Suprapubic skin (tissue), 4 donors: ENCODE data around the gene DDX51. TPM values are rescaled to one million over a fixed set of nuclear protein-coding genes. Genes with fewer than 3 reads are reported as not detected.

ENCODE experiments used
- DNase-seq, 2 donors: peaks; one replicate each; pipeline ENCODE4 v3.0.0-alpha.2; 2019; ENCODE audit warnings: low spot score in 2 of 2
- H3K27ac ChIP-seq: fragments of 200-600 bp; sonication (generic); one replicate; pipeline ENCODE4 v1.5.1; 2019
- H3K27me3 ChIP-seq: fragments of 200-600 bp; sonication (generic); one replicate; pipeline ENCODE4 v1.5.1; 2019
- H3K36me3 ChIP-seq: fragments of 200-600 bp; sonication (generic); one replicate; pipeline ENCODE4 v1.5.1; 2019
- H3K4me1 ChIP-seq: fragments of 200-600 bp; sonication (generic); one replicate; pipeline ENCODE4 v1.5.1; 2019
- H3K4me3 ChIP-seq: fragments of 200-600 bp; sonication (generic); one replicate; pipeline ENCODE4 v1.5.1; 2019; ENCODE audit warnings: mild to moderate bottlenecking
- H3K9me3 ChIP-seq: fragments of 200-600 bp; sonication (generic); one replicate; pipeline ENCODE4 v1.5.1; 2019
- EP300 ChIP-seq: sonication (generic); formaldehyde crosslinking; IDR thresholded peaks from one replicate; pipeline ENCODE4 v1.6.1; 2017; ENCODE audit warnings: antibody characterized with exemption
- POLR2A ChIP-seq, 2 donors: fragments of 450-650 bp; IDR thresholded peaks; one replicate each; pipeline ENCODE4 v1.6.1; 2017; ENCODE audit warnings: antibody characterized with exemption in 2 of 2, mild to moderate bottlenecking in 2 of 2, moderate library complexity in 2 of 2
- POLR2AphosphoS5 ChIP-seq, 3 donors: sonication (generic); formaldehyde crosslinking; IDR thresholded peaks; one replicate each; pipeline ENCODE4 v1.6.1; 2017; ENCODE audit warnings: antibody characterized with exemption in 3 of 3
- WGBS: methylation state at CpG from one replicate; pipeline ENCODE4 v1.1.5; 2018; 5-methylcytosine and 5-hydroxymethylcytosine counted together
- total RNA-seq, 4 donors: library from RNA; depleted of rRNA; stranded (reverse); fragments of >200 nt; gene quantifications; one replicate each; pipeline ENCODE4 v1.1.0, GENCODE V29; 2016
- TF ChIP-seq, protein P1 (sequence below), 2 donors: fragments of 200-600 bp in 1 of 2; fragments of 450-650 bp in 1 of 2; sonication (generic) in 1 of 2; IDR thresholded peaks; one replicate each; pipeline ENCODE4 v1.5.1; 2016 to 2019; ENCODE audit warnings: antibody characterized with exemption in 2 of 2, mild to moderate bottlenecking in 1 of 2, moderate library complexity in 1 of 2

The DDX51 gene
- total RNA-seq, 4 donors from 2014 or later: 21.1 to 39.6 (median 23.7) TPM

DNA sequence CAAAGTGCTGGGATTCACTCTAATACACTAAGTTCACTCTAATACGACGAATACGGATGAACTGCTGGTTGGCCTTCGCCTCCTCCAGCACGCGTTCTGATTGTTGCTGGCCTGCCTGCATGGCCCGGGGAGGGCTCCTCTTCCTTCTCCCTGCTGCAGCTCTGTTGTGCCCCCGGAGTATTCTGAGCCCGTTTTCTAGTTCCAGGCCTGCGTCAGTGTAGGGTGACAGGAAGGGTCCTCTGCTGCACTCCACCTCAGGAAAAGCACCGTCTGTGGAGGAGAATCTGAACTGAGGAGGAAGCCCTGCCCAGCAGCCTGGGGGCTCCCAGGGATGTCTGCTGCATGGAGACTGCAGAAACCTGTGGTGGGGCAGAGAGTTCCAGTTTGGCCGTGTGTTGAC, 44.4 kb downstream of the DDX51 start:
- WGBS: 95% methylated on average over 12 of the region's 12 CpGs
- no peak for TF ChIP-seq POLR2A (IDR thresholded peaks at IDR 0.05)
- Histone ChIP-seq H3K27me3 (no peaks in the 10 kb centered on the region), H3K36me3 (peaks cover 9% of the 10 kb centered on the region), H3K27ac (no peak overlapping the region), H3K4me3 (no peak overlapping the region), H3K4me1 (no peaks in the 10 kb centered on the region), H3K9me3 (no peaks in the 10 kb centered on the region)
- no peak for DNase-seq

DNA sequence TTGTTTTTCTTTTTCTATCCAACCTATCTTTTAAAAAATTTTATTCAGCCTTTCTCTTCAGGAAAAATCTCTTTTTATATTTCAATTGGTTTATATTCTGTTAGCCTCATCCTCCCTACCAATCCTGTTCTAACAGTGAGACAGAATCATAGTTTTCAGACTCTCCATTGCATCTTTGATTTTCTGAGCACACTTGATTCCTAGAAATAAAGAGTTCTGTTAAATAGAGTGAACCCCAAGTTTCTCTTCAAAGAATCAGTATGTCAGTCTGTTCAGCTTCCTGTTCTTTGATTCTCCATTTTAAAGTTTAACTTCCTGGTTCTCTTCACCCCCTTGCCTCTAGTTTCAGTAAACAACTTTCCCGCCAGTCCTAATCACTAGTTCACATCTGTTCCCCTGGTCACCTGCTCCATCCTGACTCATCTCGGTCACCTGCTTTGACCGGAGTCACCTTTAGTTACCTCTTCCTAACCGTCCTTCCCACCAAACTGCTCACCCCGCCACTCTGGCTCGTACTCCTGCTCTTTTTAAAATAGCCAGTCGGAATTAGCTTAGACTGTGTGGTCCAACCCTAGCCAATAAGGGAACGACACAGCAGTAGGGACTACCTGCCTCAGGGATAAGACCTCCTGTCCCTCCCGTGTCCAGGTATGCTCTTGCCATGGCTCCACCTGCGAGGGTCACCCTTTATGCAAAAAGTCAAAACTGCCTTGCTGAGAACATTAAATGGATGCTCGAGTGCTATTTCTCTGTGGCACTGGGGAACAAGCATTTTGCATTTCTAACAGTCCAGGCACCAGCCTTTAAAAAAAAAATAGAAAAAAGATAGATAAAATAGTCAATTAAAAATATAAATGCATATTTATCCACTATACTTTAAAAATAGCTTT, 48.4 kb downstream of the DDX51 start:
- Histone ChIP-seq H3K27me3 (no peaks in the 10 kb centered on the region), H3K36me3 (peaks cover 26% of the 10 kb centered on the region), H3K4me3 (no peak overlapping the region), H3K9me3 (no peaks in the 10 kb centered on the region), H3K27ac (no peak overlapping the region), H3K4me1 (no peaks in the 10 kb centered on the region)
- no peak for DNase-seq
- TF ChIP-seq, protein P1, sequence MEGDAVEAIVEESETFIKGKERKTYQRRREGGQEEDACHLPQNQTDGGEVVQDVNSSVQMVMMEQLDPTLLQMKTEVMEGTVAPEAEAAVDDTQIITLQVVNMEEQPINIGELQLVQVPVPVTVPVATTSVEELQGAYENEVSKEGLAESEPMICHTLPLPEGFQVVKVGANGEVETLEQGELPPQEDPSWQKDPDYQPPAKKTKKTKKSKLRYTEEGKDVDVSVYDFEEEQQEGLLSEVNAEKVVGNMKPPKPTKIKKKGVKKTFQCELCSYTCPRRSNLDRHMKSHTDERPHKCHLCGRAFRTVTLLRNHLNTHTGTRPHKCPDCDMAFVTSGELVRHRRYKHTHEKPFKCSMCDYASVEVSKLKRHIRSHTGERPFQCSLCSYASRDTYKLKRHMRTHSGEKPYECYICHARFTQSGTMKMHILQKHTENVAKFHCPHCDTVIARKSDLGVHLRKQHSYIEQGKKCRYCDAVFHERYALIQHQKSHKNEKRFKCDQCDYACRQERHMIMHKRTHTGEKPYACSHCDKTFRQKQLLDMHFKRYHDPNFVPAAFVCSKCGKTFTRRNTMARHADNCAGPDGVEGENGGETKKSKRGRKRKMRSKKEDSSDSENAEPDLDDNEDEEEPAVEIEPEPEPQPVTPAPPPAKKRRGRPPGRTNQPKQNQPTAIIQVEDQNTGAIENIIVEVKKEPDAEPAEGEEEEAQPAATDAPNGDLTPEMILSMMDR (IDR thresholded peaks at IDR 0.05): no peak
- TF ChIP-seq EP300 (no peak), POLR2AphosphoS5 (IDR thresholded peaks at IDR 0.05) (no peak), POLR2A (IDR thresholded peaks at IDR 0.05) (no peak)
- 94% methylated on average over 11 of the region's 11 CpGs for WGBS

DNA sequence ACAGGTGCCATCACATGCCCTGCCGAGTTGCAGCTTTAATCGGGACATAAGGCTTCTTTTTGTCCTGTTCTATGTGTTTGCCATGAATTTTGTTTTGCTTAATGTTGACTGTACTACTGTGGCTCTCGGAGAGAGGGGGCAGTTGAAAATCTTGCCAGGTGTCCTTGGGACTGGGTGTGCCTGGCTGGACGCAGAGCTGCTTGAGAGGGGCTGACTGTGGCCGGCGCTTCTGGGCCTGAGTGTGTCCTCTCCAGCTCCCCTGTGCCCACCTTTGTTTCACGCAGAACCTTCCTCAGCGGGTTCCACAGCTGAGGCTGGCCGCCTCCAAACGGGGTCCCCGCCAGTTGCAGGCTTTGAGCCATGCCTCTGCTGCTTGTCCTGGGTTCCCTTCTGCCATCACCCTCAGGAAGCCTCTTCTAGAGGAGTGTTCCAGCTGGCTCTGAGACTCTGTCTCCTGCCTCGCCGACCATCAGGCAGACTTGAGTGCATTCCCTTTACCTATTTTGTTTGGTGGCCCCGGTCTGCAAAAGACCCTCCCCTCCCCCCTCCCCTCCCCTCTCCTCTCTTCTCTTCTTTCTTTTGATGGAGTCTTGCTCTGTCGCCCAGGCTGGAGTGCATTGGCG, 49.7 kb downstream of the DDX51 start:
- no peaks in the 10 kb centered on the region for H3K4me1 ChIP-seq
- H3K27me3 ChIP-seq: no peaks in the 10 kb centered on the region
- peaks cover 18% of the 10 kb centered on the region for H3K36me3 ChIP-seq
- peak in 1 of 2 donors; percentile 55 for DNase-seq
- TF ChIP-seq EP300: no peak
- no peak for TF ChIP-seq POLR2A (IDR thresholded peaks at IDR 0.05)
- TF ChIP-seq POLR2AphosphoS5 (IDR thresholded peaks at IDR 0.05): no peak
- TF ChIP-seq, protein P1 (IDR thresholded peaks at IDR 0.05): no peak
- H3K9me3 ChIP-seq: no peaks in the 10 kb centered on the region
- H3K4me3 ChIP-seq: no peak overlapping the region
- 96% methylated on average over 14 of the region's 16 CpGs for WGBS
- no peak overlapping the region for H3K27ac ChIP-seq

DNA sequence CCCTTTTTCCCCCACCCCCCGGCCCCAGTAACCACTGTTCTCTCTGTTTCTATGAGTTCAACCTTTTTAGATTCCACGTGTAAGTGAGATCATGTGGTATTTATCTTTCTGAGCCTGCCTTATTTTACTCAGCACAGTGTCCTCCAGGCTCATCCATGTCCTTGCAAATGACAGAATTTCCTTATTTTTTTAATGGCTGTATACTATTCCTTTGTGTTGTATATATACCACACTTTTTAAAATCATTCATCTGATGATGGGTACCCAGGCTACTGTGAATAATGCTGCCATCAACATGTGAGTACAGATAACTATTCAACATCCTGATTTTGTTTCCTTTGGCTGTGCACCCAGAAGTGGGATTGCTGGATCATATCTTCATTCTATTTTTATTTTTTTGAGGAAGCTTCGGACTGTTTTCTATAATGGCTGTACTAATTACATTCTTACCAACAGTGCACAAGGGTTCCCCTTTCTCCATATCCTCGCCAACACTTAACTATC, 54.7 kb downstream of the DDX51 start:
- WGBS: 84% methylated on average over 4 of the region's 4 CpGs

More for the DNA sequence above, 54.7 kb downstream of the DDX51 start:
- H3K27ac ChIP-seq: no peak overlapping the region
- peaks cover 18% of the 10 kb centered on the region for H3K36me3 ChIP-seq
- peaks cover 17% of the 10 kb centered on the region for H3K4me1 ChIP-seq
- DNase-seq: no peak
- H3K9me3 ChIP-seq: no peaks in the 10 kb centered on the region
- no peaks in the 10 kb centered on the region for H3K27me3 ChIP-seq
- TF ChIP-seq POLR2A (IDR thresholded peaks at IDR 0.05): no peak
- TF ChIP-seq, protein P1 (IDR thresholded peaks at IDR 0.05): no peak
- no peak for TF ChIP-seq EP300
- no peak for TF ChIP-seq POLR2AphosphoS5 (IDR thresholded peaks at IDR 0.05)
- H3K4me3 ChIP-seq: no peak overlapping the region

Other genes with a start within 250 kb of the DDX51 start
- 100 to 1,000 TPM in 1 of 4 donors, 10 to 100 TPM in 3; 37.0 to 102 (median 65.7) TPM for gene ULK1, start 249.7 kb downstream of the DDX51 start, total RNA-seq
- 10 to 100 TPM; 16.3 to 24.4 (median 21.8) TPM for gene PUS1, start 215.0 kb downstream of the DDX51 start, total RNA-seq
- gene EP400, start 194.4 kb downstream of the DDX51 start, total RNA-seq: 10 to 100 TPM; 32.0 to 81.3 (median 40.1) TPM
- 10 to 100 TPM; 13.9 to 20.4 (median 16.0) TPM for gene NOC4L, start 138 bp upstream of the DDX51 start, total RNA-seq
- gene GALNT9, start 185.3 kb upstream of the DDX51 start, total RNA-seq: not detected